SHP77 (cell line): ENCODE measurements around the gene ELOVL1.
A peak's percentile ranks its signal among the peaks of the same experiment; 100 is the strongest.
"Not testable (repeated sequence)": the region's sequence is repeated elsewhere in the genome, so short reads cannot be mapped to it uniquely, and the experiment has no call there.

Source experiments
- DNase-seq, 2 experiments: peaks; one replicate each; lab custom pipeline; 2025; lab: John Stamatoyannopoulos, UW

Gene ELOVL1

DNA sequence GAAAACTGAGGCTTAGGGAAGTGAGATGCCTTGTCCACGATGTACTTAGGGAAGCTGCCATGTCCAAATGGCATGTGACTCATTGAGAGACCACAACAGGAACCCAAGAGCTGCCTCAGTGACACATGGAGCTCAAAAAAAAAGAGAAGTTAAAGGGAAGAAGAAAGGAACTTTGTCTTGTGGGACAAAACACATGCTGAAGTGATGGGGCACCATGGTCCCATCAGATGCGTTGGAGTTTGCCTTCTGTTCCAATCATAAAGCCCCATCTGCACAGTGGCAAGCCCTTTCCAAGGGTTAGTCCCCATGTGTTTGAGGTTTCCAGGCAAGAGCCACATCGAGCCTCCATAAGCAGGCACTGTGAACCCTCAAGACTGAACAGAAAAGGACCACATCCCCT lies 13.8 kb upstream of the ELOVL1 start:
- no peak for DNase-seq

GRCh38 chr1:43379476-43379875 lies 11.7 kb upstream of the ELOVL1 start:
- no peak for DNase-seq

GRCh38 chr1:43377831-43378230 lies 10.0 kb upstream of the ELOVL1 start:
- no peak for DNase-seq

- no peak for DNase-seq
Observed at GRCh38 chr1:43376723-43377235, 9.0 kb upstream of the ELOVL1 start.

DNA sequence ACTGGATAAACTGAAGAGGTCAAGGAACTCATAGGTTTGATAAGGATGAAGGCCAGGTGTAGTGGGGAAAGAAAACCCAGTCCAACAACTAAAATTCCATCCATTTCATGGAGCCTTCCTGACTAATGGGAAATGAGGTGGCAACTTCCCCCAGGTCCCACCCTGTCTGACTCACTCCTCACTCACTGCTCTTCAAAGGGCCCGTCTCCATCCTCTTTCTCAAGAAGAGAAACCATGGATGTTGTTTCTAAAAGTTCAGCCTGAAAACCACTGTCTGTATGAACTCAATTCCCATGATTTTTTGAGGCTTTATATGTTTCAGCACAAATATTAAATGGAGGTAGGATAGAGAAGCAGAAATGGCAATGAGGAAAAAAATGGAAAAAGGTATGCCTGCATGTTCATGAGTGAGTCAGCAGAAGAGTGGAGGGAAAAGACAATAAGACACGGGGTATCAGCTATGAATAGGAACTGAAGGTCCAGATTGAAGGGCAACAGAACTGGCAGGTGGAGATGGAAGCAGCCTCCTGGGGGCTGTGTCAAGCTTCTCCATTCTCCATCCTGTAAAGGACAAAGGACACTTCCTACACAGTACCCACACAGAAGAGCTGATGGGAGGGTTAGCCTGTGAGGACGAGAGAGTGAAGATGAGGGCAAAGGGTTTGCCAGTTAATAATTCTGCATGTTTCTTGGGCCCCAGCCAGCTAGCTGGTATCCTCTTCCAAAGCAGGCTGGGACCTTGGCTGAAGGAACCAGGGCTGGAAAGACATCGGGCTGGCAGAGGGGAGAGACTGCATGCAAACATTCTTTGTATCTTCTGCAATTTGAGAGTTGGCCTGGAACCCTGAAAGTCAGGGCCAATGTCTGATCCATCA lies 5.5 kb upstream of the ELOVL1 start:
- no peak for DNase-seq

DNA sequence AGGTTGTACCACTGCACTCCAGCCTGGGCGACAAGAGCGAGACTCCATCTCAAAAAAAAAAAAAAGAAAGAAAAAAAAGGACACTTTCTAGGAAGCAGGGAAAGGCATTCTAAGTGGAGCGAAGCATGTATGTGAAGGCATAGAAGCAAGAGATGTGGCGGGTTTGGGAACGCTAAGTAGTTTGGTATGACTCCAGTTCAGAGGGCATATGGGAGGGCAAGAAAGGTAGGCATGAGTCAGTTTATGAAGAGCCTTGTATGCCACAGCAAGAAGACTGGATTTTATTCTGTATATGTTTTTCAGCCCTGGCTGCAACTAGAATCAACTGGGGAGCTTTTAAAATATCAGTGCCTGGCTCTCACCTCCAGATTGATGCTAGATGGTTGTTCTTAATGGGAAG lies 4.4 kb upstream of the ELOVL1 start:
- DNase-seq: no peak

DNA sequence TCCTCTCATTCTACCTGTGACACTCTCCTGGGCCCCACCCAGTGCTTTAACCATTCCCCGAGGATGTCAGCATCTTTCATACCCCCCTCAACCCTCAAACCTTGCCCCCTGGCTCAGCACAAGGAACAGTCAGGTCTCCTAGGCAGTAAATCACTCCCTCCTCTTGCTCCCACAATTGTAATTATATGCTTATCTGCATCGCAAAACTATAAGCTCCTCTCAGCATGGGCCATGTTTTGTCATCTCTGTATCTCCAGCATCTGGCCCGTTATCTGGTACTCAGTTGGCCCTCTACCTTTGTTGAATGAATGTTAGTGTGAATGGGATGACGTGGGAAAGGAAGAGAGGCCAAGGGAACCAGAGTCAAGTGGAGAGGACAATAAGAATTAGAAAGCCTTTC lies 2.8 kb upstream of the ELOVL1 start:
- DNase-seq: no peak

DNA sequence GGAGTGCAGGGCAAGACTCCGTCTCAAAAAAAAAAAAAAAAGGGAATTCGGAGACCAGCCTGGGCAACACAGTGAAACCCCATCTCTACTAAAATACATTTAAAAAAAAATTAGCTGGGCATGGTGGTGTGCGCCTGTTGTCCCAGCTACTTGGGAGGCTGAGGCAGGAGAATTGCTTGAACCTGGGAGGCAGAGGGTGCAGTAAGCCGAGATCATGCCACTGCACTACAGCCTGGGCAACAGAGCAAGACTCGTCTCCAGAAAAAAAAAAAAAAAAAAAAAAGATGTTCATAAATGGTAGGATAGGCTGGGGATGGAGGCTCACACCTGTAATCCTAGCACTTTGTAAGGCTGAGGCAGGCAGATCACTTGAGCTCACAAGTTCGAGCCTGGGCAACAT lies 2.0 kb upstream of the ELOVL1 start:
- DNase-seq: not testable (repeated sequence)

- DNase-seq: no peak
Observed at GRCh38 chr1:43368646-43369020, 822 bp upstream of the ELOVL1 start.

DNA sequence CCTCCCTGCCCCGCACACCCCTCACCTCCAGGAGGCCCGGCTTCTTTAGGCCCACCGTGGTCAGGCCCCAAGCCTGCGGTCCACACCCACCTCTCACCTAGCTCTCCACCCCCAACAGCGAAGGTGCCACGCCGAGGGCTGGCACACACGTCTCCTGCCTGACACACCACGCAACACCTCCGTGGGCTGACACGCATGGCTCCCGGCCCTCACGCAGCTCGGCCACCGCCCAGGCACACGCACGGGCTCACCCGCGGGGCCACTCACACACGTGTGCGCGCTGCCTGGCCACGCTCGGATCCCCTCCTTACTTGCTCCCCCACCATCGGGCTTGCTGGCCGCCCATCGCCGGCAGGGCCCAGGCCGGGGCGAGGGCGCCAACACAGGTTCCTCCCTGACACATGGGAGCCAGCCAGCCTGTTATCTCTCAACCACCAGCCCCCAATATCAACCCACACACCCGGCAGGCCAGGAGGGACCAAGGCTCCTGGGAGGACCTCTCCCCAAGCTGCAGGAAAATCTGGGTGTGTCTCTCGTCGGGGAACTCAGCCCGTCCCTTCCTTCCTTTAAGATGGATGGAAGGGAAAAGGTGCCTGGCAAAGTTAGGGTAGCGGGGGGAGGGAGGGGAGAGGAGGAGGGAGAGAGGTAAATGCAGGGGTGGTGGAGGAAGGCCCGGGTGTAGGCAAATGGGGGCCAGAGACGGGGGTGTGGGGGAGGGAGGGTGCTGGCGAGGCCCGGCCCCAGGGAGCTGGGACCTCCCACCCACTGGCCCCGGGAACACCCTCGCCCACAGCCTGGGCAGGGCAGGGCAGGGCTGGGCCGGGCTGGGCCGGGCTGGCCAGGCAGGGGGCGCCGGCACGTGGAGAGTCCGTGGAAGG lies 546 bp downstream of the ELOVL1 start:
- DNase-seq: peak in 1 of 2 experiments; percentile 38

- no peak for DNase-seq
Observed at GRCh38 chr1:43366601-43367025, 1.2 kb downstream of the ELOVL1 start.

DNA sequence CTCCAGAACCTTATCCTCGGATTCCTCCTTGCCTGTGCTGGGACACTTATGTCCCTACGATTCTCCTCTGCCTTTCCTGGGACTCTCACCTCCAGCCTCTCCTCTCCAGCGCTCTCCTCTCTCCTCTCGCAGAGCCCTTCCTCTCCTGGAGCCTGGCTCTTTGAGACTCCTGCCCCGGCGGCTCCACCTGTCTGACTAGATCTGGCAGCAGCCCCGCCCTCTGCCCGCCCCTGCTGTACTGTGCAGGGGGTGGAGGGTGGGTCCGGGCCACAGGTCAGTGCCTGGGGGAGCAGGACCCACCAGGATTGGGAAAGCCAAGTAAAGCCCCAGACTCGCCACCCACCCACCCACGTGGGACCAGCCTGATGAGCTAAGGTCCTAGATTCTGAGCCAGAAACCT lies 1.6 kb downstream of the ELOVL1 start:
- no peak for DNase-seq

DNA sequence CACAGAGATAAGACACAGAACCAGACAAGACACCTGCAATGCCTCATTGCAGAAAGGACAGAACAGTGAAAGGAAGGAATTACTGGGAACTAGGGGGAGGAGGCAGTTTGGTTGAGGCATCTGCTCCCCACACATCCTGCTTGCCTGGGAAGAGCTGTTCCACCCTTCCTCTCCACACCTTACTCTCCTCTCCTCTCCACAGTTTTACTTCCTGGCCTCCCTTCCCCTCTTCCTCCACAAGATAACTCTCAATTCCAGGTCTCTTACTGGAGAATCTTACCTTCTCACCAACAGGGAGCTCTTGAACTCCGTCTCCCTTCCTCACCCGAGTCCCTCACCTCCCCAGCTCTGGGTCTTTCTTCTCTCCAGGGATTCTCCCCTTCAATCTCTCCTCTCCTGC lies 2.1 kb downstream of the ELOVL1 start:
- no peak for DNase-seq

- no peak for DNase-seq
Observed at GRCh38 chr1:43363935-43364525, 3.8 kb downstream of the ELOVL1 start.

DNA sequence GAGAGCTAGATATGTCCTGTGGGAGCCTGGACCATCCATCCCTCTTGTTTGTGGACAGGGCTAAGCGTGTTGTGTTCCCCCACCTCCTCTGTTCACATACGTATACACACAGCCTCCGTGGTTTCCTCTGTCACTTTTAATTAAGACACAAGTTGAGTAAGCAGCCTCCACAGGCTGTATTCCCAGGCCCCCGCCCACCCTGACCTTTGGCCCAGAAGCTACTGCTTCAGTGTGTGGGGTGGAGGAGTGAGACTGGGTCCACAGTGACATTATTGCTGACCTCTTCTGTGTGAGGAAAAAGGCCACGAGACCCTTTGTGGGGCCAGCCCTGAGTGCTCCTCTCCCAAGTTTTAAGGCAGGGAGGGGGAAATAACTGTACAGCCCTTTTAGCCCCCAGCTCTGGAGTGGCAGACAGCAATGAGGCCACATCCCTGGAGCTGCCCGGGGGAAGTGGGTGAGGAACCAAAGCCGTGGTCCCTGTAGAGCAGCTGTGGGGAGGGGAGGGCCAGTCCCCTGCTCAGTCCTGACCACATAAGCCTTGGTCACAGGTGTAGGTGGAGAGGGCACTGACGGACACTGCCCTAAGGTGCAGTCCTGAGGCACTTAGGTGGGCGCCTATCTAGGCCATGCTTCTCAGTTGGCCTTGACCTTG lies 4.4 kb downstream of the ELOVL1 start:
- DNase-seq: no peak

DNA sequence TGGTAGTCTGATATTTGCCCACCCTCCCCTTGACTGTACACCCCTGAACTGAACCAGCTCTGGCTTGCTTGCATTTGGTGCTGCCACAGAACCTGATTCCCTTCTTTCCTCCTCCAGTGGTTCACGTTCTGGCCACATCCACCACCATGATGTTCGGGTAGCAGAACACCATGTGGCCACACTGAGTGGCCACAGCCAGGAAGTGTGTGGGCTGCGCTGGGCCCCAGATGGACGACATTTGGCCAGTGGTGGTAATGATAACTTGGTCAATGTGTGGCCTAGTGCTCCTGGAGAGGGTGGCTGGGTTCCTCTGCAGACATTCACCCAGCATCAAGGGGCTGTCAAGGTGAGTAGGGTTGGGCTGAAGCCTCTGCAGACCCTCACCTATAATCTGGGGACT lies 7.2 kb downstream of the ELOVL1 start:
- DNase-seq: no peak

DNA sequence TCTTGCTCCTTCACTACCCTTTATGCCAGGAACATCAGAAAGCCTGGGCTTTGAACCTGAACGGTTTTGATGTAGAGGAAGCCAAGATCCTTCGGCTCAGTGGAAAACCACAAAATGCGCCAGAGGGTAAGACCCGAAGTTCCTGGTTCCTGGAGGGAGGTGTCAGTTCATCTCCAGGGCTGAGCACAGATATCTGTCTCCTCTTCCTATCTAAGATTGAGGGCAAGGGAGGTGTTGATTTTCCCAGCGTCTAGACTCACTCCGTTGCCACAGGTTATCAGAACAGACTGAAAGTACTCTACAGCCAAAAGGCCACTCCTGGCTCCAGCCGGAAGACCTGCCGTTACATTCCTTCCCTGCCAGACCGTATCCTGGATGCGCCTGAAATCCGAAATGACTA lies 8.1 kb downstream of the ELOVL1 start:
- no peak for DNase-seq

- peak; percentile 98 to 99 for DNase-seq
Observed at GRCh38 chr1:43358746-43359693, 8.8 kb downstream of the ELOVL1 start, which contains the start of gene CDC20. Gene CDC20, plus strand, starts transcription at chr1:43358981. Its CDS starts 235 bp downstream, at chr1:43359216.

DNA sequence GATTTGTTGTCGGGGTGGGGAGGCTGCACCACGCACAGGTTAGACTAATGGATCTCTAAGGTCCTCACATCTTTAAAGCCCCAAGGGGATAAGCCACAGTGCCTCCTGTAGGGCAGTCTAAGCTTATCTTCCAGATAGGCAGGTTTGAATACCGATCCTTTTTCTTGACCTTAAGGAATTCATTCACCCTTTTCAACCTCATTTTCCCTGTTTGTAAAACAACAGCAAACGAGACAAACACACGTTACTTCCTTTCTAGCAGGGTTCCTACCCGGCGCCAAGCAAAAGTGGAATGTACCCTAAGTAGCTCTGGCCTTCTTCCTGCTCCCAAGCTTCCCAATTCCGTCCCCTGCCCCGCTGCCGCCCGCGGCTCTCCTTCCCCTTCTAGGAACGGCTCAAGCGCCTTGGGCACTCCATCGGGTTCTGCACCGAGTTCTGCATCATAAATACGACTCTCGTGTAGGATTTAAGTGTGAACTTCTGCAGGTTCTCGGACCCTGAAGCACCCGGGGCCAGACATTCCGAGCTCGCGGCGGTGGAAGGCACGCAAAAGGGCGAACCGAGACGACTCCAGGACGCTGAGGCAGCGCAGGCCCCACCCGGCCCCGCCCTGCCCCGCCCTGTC lies 9.6 kb downstream of the ELOVL1 start:
- peak; percentile 26 to 49 for DNase-seq

- DNase-seq: no peak
Observed at GRCh38 chr1:43357251-43357650, 10.6 kb downstream of the ELOVL1 start.
